Uterus (tissue), 4 donors: ENCODE measurements around the gene BDKRB1. TPM values are rescaled to one million over a fixed set of nuclear protein-coding genes. Genes with fewer than 3 reads are reported as not detected.

ENCODE experiments used
- DNase-seq, 2 donors: peaks; one replicate each; pipeline ENCODE4 v3.0.0-alpha.2; 2019 to 2020
- H3K27ac ChIP-seq, 2 donors: fragments of 200-600 bp; sonication (generic); 1 replicate in 1 of 2; 2 replicates in 1 of 2; pipeline ENCODE4 v1.5.1; 2016 to 2018
- H3K27me3 ChIP-seq, 2 donors: fragments of 200-600 bp; sonication (generic); one replicate each; pipeline ENCODE4 v1.5.1; 2018 to 2019; ENCODE audit warnings: control low read depth in 1 of 2
- H3K36me3 ChIP-seq, 2 donors: fragments of 200-600 bp; sonication (generic); one replicate each; pipeline ENCODE4 v1.5.1; 2019; ENCODE audit warnings: control low read depth in 1 of 2
- H3K4me1 ChIP-seq, 2 donors: fragments of 200-600 bp; sonication (generic); one replicate each; pipeline ENCODE4 v1.5.1; 2018 to 2019; ENCODE audit warnings: control low read depth in 1 of 2
- H3K4me3 ChIP-seq, 2 donors: fragments of 200-600 bp; sonication (generic); 1 replicate in 1 of 2; 2 replicates in 1 of 2; pipeline ENCODE4 v1.5.1; 2018 to 2019; ENCODE audit warnings: mild to moderate bottlenecking in 1 of 2
- H3K9me3 ChIP-seq, 2 donors: fragments of 200-600 bp; sonication (generic); one replicate each; pipeline ENCODE4 v1.5.1; 2019; ENCODE audit warnings: control low read depth in 1 of 2
- CTCF ChIP-seq, 4 experiments: fragments of 200-600 bp in 2 of 4; fragments of 450-650 bp in 2 of 4; sonication (generic) in 2 of 4; IDR thresholded peaks; one replicate each; pipeline ENCODE4 v1.5.1; 2016 to 2019; ENCODE audit warnings: antibody characterized with exemption in 4 of 4, mild to moderate bottlenecking in 2 of 4, moderate library complexity in 1 of 4
- POLR2A ChIP-seq, 2 donors: fragments of 450-650 bp; IDR thresholded peaks; one replicate each; pipeline ENCODE4 v1.6.1; 2016; ENCODE audit warnings: antibody characterized with exemption in 2 of 2, mild to moderate bottlenecking in 1 of 2, moderate library complexity in 1 of 2
- intact Hi-C: fragments of 100-400 bp; cut with DNase I; formaldehyde crosslinking; loops from one replicate; pipeline ENCODE4 v1.15.1; 2023; ENCODE audit warnings: low total_unique reads
- total RNA-seq, 4 donors: library from RNA; depleted of rRNA in 3 of 4; stranded (reverse); fragments of >200 nt in 3 of 4; gene quantifications; one replicate each; pipeline versions ENCODE4 v1.1.0 to v1.2.4, GENCODE V29; 2014 to 2023
- donor health status: DM: yes; HTN: yes; CAD: no.

Gene BDKRB1
- total RNA-seq = 1 to 10 TPM in 1 of 4 donors, under 1 TPM in 1, not detected in 2; 0.83 to 3.7 TPM

GRCh38 chr14:96255501-96256366, at the start of gene BDKRB1:
TSS of gene BDKRB1 (plus strand) at chr14:96256210. CDS start at chr14:96263683, 7,473 bp downstream.
- peak within 1 kb of the TSS; percentile 64 to 77 for H3K27ac ChIP-seq
- H3K27me3 ChIP-seq = no peaks in the 10 kb centered on the region
- no peaks in the 10 kb centered on the region for H3K9me3 ChIP-seq
- TF ChIP-seq POLR2A (IDR thresholded peaks at IDR 0.05) = no peak
- no peak for TF ChIP-seq CTCF (IDR thresholded peaks at IDR 0.05)
- no peak within 1 kb of the TSS for H3K4me3 ChIP-seq
- no peaks in the 10 kb centered on the region for H3K36me3 ChIP-seq
- DNase-seq = no peak
- peaks cover 0 to 4% of the 10 kb centered on the region in 2 donors for H3K4me1 ChIP-seq
- intact Hi-C loops = no loop called here

GRCh38 chr14:96206461-96206860, 49.5 kb upstream of the BDKRB1 start:
- Histone ChIP-seq H3K27me3 (no peaks in the 10 kb centered on the region), H3K9me3 (no peaks in the 10 kb centered on the region), H3K27ac (peak overlapping the region in 1 of 2 donors; percentile 79), H3K4me1 (no peaks in the 10 kb centered on the region), H3K36me3 (no peaks in the 10 kb centered on the region), H3K4me3 (no peak overlapping the region)
- TF ChIP-seq POLR2A (IDR thresholded peaks at IDR 0.05) = no peak
- TF ChIP-seq CTCF (IDR thresholded peaks at IDR 0.05) = no peak
- intact Hi-C loops = no loop called here
- no peak for DNase-seq

- Histone ChIP-seq H3K36me3 (no peaks in the 10 kb centered on the region), H3K4me1 (no peaks in the 10 kb centered on the region), H3K4me3 (no peak overlapping the region), H3K27me3 (no peaks in the 10 kb centered on the region), H3K27ac (no peak overlapping the region), H3K9me3 (no peaks in the 10 kb centered on the region)
- no peak for TF ChIP-seq POLR2A (IDR thresholded peaks at IDR 0.05)
- no peak for TF ChIP-seq CTCF (IDR thresholded peaks at IDR 0.05)
- no peak for DNase-seq
- intact Hi-C loops = no loop called here
These were observed 48.3 kb upstream of the BDKRB1 start for GRCh38 chr14:96207686-96208085.

GRCh38 chr14:96208739-96209138, 47.3 kb upstream of the BDKRB1 start:
- intact Hi-C loops = no loop called here
- H3K9me3 ChIP-seq = no peaks in the 10 kb centered on the region
- no peaks in the 10 kb centered on the region for H3K27me3 ChIP-seq
- H3K27ac ChIP-seq = no peak overlapping the region
- H3K36me3 ChIP-seq = no peaks in the 10 kb centered on the region
- DNase-seq = no peak
- no peaks in the 10 kb centered on the region for H3K4me1 ChIP-seq
- H3K4me3 ChIP-seq = no peak overlapping the region
- no peak for TF ChIP-seq POLR2A (IDR thresholded peaks at IDR 0.05)
- TF ChIP-seq CTCF (IDR thresholded peaks at IDR 0.05) = no peak

- no peak overlapping the region for H3K27ac ChIP-seq
- H3K36me3 ChIP-seq = no peaks in the 10 kb centered on the region
- H3K4me3 ChIP-seq = no peak overlapping the region
- DNase-seq = no peak
- TF ChIP-seq CTCF (IDR thresholded peaks at IDR 0.05) = no peak
- no peak for TF ChIP-seq POLR2A (IDR thresholded peaks at IDR 0.05)
- no peaks in the 10 kb centered on the region for H3K27me3 ChIP-seq
- intact Hi-C loops = no loop called here
- H3K4me1 ChIP-seq = no peaks in the 10 kb centered on the region
- no peaks in the 10 kb centered on the region for H3K9me3 ChIP-seq
These were observed 43.9 kb upstream of the BDKRB1 start for GRCh38 chr14:96212140-96212539.
